ENCODE results near the gene ENOX2.

GRCh38 chrX:130725519-130725918 is 177.5 kb downstream of the ENOX2 start:
- TF ChIP-seq CTCF (IDR thresholded peaks at IDR 0.05; ENCODE audit: borderline replicate concordance, extremely low read depth, low read length, poor library complexity, severe bottlenecking): no peak
- TF ChIP-seq EZH2 (IDR thresholded peaks at IDR 0.05; ENCODE audit: borderline replicate concordance, low read depth, low read length, severe bottlenecking): no peak

Measured in DND-41 (cell line).